ENCODE data around the gene DOK1.
"Not testable (repeated sequence)": the region's sequence is repeated elsewhere in the genome, so short reads cannot be mapped to it uniquely, and the experiment has no call there.

Gene DOK1

DNA sequence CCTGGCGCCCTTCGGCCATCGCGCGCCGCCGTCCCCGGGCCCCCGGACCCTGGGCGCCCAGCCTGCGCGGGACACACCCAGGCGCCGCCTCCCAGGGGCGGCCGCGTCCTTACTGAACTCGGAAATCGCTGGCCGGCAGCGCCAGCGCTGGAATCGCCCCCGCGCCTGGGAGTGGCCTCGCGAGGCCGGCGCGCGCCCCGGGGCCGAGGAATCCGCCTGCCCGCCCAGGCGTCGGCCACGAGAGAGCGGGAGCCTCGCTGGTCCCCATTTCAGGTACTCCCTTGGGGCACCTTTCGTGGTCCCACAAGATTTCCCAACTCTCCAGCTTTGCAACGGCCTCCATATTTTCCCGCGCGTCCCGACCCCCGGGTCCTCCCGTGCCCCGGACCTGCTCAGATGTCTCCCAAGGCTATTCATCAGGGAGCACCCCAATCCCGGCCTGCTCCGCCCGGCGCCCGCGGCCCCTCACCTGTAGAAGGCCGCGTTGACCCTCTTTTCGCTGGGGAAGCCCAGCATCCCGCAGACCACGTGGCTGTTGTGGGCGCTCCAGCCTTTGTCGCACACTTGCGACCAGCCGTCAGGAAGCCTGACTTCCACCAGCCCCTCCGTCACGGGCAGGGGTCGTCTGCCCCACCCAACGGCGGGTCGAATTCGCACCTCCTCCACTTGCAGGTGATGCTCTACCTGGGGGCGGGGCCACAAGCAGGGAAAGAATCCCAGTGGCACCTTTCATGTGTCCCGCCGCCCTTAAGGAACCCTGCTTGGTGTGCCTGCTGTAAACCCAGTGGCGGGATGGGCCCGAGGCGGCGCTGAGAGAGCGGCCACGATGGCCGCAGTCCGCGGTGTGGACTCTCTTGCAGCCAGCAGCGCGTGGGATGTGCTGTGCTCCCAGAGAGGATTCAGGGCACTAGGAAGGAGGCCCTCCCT is 5.4 kb upstream of the DOK1 start:
- DNase-seq, result peak; percentile 63

DNA sequence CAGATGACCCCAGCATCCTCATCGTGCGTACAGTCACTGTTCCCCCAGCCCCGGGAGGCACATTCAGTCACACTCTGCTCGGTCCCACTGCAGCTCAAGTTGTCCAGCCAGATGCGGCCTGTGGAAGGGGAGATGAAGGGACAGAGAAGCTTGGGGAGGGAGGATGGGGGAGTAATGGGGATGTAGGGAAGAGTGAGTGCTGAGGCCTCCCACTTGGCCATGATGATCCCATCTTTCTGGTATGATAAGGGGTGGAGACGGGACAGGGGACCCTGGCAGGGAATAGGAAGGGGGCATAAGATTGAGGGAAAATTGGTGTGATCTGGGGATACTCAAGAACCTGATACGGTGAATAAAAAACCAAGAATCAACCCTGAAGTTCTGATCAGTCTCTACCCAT is 4.3 kb upstream of the DOK1 start:
- DNase-seq, result no peak

DNA sequence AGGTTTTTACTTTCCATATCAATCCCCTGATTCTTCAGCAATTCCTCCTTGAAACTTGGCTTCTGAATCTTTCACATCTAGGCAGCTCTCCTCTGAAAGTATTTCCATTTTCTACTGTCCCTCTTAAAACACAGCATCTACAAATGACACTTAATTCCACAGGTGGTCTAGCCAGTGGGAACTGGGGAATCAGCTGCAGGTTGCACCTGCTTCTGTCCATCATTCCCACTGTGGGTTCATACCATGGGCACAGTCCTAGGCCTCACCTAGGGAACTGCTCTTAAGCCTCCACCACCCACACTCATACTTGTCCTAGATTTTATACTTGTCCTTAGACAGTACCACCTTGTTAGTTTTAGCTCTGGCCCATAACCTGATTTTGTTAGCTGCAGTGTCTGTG is 3.0 kb upstream of the DOK1 start:
- no peak for DNase-seq

DNA sequence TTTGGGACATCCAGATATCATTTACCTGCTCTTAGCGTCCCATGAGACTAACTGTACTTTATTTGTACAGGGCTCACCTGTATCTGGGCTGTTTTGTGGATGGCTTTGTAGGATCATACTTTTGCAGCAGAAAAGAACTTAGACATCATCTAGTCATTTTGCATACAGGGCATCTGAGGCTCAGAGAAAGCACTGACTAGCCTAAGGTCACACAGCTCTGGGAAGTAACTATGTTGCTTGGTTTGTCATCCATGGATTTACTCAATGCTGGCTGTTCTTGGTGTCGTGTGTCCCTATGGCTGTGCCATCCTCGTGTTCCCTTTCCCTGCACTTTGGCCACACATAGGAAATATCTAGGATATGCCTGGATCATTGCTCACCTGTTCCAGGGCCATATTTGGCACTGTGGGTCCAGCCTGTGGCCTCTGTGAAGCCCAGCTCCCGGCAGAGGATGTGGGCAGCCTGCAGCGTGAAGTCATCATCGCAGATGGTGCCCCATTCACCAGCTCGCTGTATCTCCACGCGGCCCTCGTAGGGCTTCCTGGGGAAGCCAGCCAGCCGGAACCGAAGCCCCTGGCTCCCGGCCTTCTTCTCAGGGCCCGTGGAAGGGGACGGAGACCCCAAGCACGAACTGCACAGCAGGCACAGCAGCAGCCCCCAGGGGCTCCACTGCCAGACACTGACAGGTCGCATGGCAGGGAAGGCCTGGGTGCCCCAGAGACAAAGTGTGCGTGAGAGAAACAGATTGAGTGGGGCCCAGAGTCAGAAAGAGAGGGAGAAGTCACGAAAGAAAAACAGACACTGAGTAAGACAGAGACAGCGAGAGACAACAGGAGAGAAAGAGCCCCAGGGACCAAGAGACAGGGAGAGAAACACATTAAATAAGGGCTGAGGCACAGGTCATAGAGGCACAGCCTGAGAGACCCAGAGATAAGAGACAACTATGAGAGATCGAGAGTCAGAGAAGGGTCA is 2.3 kb upstream of the DOK1 start:
- no peak for DNase-seq

DNA sequence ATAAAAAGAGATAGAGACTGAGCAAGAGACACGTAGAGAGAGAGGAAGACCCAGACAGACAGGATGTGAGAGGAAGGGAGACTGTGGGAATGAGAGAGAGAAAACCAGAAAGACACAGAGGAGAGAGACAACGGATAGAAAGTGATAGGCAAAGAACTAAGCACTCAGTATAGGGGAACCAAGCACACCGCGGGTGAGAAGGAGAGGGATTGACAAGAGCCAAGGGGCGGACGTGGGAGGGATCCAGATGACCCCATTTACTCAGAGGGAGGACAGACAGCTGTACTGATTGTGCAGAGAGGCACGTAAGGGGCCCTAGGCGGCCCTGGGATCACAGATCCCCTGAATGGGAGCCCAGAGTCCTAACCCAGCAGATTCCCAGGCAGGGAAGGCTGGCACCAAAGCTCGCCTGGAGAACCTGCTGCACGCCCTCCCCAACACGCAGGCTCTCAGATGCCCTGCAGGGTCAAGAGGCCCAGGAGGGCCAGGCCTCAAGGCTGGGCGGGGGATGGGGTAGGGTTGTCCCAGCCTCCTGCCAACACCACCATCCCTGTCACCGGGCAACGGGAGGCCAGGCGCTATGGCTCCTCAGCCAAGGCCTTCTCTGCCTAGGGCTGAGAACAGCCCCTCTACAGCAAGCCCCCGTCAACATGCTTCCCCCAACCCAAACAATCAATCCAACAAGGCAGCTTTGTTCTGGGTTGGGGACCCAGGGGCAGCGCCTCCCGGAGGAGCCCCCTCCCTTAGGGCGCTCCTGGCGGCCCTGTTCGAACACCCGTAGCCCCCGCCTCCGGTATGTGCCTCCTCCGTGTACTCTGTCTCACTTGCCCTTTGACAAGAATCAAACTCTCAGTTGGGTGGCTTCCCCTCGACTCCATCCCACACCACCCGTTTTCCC is 1.4 kb upstream of the DOK1 start:
- no peak for DNase-seq

DNA sequence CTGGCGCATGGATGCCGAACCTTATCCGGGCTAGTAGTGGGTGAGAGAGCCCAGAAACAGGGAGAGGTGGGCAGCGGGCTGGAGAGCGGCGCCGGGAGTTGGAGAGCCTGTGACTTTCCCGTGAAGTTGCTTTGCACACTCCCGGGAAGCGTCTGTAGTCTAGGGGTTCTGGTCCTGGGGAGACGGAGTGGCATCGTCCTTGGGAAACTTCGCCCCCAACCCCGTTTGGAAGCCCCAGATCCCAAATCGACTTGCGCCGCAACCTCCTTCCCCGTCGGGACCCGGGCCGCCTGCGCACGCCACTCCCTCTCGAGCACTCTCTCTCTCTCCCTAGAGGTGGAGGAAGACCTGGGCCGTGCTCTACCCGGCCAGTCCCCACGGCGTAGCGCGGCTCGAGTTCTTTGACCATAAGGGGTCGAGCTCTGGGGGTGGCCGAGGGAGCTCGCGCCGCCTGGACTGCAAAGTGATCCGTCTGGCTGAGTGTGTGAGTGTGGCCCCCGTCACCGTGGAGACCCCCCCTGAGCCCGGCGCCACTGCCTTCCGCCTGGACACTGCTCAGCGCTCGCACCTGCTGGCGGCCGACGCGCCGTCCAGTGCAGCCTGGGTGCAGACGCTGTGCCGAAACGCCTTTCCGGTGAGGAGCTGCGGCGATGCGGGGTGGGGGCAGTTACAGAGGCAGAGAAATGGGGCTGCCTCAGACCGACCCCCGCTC is 456 bp downstream of the DOK1 start:
- DNase-seq, result no peak

GRCh38 chr2:74555610-74556103 is 1.1 kb downstream of the DOK1 start:
- DNase-seq, result no peak

GRCh38 chr2:74556159-74556558 is 1.6 kb downstream of the DOK1 start:
- no peak for DNase-seq

- no peak for DNase-seq
These were observed 2.4 kb downstream of the DOK1 start for GRCh38 chr2:74556831-74557370.

- DNase-seq, result no peak
These were observed 4.0 kb downstream of the DOK1 start for GRCh38 chr2:74558284-74559230.

DNA sequence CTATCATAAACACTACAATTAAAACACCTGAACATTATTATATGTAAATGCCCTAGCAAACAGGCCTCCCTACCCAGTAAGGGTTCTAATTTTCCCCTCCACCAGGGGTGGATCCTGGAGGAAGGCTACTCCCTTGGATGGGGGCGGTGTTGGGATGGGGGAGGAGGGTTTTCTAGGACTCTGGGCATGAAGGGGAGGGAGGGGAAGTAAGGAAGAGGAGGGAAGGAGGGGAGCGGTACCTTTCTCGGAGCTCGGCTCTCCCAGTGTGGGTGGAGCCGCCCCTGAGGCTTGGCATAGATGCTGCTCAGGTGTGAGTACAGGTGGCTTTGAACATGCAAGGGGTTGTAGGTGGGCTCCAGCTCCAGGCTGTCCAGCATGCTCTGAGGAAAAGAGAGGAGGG is 5.4 kb downstream of the DOK1 start:
- no peak for DNase-seq

- DNase-seq, result no peak
These were observed 6.1 kb downstream of the DOK1 start for GRCh38 chr2:74560591-74560990.

GRCh38 chr2:74561022-74561421 is 6.5 kb downstream of the DOK1 start:
- not testable (repeated sequence) for DNase-seq

DNA sequence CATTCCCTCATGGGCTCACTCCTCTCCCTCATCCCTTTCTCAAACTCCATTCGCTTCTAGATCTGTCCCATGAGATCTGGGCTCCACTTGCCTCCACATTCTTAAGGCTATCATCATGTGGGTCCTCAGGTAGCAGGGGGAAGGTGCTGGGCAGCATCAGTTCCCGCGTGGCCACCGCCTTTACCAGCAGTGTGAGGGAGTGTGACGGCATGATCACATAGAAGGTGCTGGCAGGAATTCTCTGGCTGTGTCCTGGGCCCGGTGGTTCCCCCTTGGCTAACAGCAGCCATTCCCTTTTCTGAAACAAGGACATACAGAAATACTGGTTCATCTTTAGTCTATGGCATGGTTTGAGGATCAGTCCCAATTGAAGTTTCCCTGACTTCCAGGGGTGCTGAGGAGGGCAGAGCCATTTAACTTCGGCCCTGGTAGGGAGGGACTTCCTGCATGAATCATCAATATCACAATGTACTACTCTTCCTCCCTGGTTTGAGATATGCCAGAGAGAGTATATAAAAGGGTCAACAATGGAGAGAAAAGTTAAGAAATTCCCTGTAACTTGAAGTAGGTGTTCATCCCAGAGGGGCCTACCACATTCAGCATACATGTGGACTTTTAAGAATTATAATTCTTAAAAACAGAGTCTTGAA is 7.7 kb downstream of the DOK1 start:
- DNase-seq, result no peak

DNA sequence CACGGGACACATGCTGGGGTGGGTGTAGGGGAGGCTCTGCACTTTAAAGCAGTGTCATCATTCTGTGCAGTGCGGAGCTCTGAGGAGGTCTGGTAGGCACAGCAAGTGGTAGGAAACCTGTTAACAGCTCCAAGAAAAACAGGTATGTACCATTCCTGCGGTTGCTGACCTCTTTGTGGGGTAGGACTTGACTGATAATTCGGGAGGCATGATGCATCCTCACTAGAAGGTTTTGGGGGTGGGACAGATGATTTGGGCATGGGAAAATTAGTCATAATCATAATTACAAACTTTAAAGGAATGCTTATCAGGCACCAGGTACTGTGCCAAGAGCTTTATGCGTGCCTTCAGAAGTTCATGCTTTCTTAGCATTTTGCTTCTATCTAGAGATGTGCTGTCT is 9.7 kb downstream of the DOK1 start:
- peak; percentile 87 for DNase-seq

DNA sequence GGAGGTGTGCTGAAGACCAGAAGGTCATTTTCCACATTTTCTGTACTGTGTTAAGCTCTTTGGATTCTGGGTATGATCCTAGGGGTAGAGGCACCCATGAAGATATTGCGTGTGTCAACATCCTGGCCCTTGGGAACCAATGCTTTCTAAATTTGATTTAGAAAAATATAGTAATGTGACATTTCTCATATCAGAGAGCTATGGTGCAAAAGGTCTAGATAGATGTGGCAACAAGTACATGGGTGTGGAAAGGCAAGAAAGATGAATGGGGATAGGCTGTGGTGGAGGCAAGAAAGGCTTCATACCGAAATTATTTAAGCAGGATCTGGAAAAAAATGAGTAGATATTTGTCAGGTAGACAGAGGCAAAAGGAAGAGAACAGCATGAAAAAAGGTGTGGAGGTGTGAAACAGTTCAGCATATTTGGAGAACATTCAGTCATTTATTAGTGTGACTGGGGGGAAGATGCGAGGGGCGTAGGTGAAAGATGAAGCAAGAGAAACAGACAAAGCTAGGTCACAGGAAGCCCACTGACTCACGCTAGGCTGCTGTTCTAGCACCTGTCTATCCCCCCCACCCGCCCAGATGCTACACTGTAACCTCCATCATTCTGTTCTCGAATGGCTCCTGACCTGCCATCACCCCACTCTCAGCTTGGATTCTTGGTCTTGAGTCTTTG is 11.7 kb downstream of the DOK1 start:
- DNase-seq, result no peak

GRCh38 chr2:74566754-74567085 is 12.2 kb downstream of the DOK1 start:
- peak; percentile 99 for DNase-seq

DNA sequence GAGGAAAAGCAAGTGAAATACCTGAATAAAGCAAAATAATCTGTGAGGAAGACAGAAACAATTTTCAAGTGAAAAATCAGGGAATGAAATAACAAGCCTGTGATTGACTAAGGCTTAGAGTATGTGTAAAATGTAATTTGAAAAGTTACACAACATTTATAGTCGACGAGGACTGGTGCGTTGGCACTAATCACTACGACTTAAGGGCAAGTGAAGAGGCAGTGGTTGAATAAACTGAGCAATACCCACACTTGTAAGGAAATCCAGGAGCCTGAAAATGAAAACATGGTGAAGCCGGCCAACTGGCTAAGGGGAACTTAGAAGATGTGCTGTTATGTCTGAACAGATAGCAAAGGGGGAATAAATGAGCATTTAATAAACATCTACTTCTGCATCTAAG is 13.4 kb downstream of the DOK1 start:
- DNase-seq, result peak; percentile 88

DNA sequence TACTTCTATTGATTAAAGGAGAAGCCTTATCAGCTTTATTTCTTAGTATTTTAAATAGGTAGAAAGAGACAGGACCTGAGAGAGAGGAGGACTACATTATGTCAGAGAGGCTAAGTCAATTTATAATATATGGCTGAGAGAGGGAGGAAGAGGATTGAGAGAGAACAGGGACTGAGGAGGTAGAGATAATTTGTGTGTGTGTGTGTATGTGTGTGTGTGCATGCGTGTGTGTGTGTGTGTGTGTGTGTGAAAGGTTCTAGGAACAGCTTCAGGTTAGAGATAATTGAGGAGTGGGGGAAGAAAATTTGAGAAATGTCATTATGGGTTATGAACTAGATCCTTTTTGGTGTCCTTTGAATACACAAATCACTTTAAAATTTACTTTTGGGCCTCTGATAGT is 15.2 kb downstream of the DOK1 start:
- no peak for DNase-seq
